GM21515 (cell line): ENCODE measurements around the gene OR2L13.
"Not testable (repeated sequence)": the region's sequence is repeated elsewhere in the genome, so short reads cannot be mapped to it uniquely, and the experiment has no call there.

Source experiments
- ATAC-seq: cut with Tn5 transposase; IDR thresholded peaks from one replicate; pipeline ENCODE4 v1.9.1; 2021; ENCODE audit not compliant: unreplicated experiment

Gene OR2L13

GRCh38 chr1:248094884-248095283, at the start of gene OR2L13:
Gene OR2L13 (plus strand): TSS chr1:248095184. CDS start chr1:248099376, 4,192 bp downstream.
- no peak for ATAC-seq

DNA sequence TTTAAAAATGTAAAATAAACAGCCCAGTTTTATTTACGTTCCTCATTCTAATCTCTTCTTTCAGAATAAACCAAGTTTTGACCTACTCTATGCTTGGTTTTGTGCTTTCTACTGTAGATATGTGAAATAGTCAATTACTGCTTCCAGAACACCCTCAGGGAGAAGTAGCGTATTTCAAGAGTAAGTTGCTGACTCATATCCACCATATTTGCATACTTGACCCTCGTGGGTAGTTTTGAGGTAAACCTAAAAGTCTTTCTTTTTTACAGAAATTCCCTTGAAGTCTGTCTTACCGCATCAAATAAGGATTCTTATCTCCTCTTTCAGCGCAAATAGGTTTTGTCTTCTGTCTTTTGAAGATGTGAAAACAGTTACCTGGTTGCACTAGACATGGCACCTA, 49.8 kb upstream of the OR2L13 start:
- ATAC-seq: no peak

DNA sequence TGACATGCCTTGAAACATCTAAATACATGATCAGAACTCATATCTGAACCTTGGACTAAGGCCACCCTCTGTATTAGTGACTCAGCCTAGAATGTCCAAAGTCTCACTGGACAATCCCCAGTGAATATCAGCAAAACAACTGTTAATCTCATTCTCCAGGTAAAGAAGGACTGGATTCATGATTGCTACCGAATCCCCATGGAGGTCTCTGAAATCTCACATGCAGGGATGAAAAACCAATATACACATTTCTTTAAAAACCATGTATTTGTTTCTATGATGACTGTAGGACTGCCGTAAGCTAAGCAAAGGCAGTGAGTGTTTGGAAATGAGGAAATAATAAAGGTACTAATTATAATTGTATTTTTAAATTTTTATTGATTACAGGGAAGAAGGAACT, 48.4 kb upstream of the OR2L13 start, which contains the start of gene OR2L3:
Gene OR2L3 (plus strand): TSS at position 301 of the 400 bp plus-strand sequence. CDS start 13,846 bp downstream, outside the sequence.
- ATAC-seq: no peak

DNA sequence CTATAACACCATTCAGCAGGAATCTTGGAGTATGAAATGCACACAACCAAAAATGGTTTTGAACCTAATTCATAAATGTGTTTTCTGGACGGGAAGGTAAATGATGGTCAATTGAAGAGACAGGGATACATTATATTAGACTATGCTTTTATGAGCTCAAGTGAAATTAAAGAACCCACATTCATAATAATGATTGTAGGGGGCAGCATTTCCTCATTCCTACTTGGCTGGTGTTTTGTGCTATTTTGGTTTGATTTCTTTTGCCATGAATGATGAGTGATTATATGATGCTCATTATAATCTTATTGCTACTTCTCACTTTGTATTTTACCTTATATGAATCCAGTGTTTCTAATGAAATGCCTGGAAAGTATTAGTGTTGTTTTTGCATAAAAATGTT, 48.0 kb upstream of the OR2L13 start:
- no peak for ATAC-seq

GRCh38 chr1:248054671-248055070, 40.3 kb upstream of the OR2L13 start:
- ATAC-seq: no peak

DNA sequence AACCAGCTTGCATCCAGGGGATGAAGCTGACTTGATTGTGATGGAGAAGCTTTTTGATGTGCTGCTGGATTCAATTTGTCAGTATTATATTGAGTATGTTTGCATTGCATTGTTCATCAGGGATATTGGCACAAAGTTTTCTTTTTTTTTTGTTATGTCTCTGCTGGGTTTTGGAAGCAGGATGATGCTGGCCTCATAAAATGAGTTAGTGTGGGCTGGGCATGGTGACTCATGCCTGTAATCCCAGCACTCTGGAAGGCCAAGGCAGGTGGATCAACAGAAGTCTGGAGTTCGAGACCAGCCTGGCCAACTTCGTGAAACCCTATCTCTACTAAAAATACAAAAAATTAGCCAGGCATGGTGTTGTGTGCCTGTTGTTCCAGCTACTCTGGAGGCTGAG, 39.7 kb upstream of the OR2L13 start:
- no peak for ATAC-seq

DNA sequence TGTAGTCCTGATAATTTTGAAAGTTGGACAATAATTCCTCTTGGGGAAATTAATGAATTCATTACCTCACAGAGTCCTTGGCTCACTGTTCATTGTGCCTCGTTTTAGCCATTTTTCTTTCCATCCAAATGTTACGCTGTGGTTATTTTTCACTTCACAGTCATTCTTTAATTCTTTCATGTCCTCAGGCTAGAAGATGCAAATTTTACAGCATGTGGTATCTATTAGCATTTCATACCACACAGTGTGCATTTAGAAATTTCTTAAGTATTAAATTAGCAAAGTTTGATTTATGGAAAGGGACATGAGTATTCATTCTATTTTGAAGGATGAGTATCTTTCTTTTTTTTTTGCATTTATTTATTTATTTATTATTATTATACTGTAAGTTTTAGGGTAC, 29.9 kb upstream of the OR2L13 start:
- no peak for ATAC-seq

GRCh38 chr1:248065604-248066003, 29.4 kb upstream of the OR2L13 start:
- no peak for ATAC-seq

DNA sequence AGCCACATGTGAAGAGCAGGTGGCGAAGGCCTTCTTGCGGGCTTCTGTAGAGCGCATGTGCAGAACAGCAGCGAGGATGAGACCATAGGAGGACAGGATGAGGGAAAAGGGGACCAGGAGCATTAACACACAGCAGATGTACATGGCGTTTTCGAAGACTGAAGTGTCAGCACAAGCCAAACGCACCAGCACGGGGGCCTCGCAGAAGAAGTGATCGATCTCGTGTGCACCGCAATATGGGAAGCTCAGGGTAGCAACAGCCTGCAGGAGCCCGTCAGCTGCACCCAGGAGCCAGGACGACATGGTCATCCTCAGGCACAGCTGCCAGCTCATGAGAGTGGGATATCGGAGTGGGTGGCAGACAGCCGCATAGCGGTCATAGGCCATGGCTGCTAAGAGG, 11.1 kb upstream of the OR2L13 start:
- not testable (repeated sequence) for ATAC-seq

- ATAC-seq: no peak
Measured at GRCh38 chr1:248098529-248098928, 3.5 kb downstream of the OR2L13 start.

GRCh38 chr1:248102847-248103246, 7.9 kb downstream of the OR2L13 start:
- no peak for ATAC-seq

GRCh38 chr1:248111157-248111556, 16.2 kb downstream of the OR2L13 start:
- no peak for ATAC-seq

DNA sequence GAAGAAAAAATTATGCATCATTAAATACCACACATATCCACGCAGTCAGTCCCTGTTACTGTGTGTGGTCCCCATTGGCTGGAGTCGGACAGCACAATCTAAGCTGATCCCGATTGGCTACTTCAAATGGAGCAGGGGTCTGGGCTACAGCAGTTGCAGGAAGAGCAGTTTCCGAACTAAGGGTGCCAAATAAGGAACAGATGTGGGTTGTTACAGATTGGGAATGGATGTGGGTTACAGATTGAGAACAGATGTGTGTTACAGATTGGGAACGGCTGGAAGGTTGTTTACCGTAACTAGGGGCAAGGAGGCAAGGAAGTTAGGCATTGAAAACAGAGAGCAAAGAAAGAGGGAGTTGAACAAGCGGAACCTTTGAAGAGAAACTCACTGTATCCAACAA, 19.9 kb downstream of the OR2L13 start:
- no peak for ATAC-seq

GRCh38 chr1:248127653-248128052, 32.7 kb downstream of the OR2L13 start:
- no peak for ATAC-seq

- no peak for ATAC-seq
Measured at GRCh38 chr1:248136811-248137210, 41.8 kb downstream of the OR2L13 start.

- ATAC-seq: no peak
Measured at GRCh38 chr1:248140846-248141245, 45.9 kb downstream of the OR2L13 start.

DNA sequence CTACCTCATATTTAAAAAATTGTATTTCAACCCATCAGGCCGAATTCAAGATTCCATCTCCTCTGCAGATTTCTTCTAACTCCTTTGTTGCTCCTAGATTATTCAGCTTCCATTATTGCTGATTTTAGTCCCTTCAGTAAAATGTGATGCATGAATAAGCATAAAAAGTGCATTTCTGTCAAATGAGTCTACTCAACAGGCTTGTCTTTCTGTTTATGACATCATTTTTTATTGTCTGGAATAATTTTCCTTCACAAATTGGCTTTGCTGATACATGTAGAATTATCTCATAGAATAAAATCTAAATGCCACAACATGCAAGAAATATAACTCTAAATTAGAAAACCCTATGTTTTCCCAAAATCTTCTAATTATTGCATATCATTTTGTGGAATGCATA, 48.3 kb downstream of the OR2L13 start:
- ATAC-seq: no peak

- no peak for ATAC-seq
Measured at GRCh38 chr1:248144513-248145198, 49.7 kb downstream of the OR2L13 start, which contains the start of gene OR2M5. Gene OR2M5 (plus strand): TSS chr1:248145148. CDS start chr1:248145148, 0 bp downstream.
